ENCODE data around the gene LYPD6. TPM values are rescaled to one million over a fixed set of nuclear protein-coding genes. Genes with fewer than 3 reads are reported as not detected.

LYPD6 gene
- total and polyA plus RNA-seq, 2 donors (not counting 3 experiments of a cell fraction or from before 2014, with no cell fraction given), result 3.0 to 4.0 TPM

DNA sequence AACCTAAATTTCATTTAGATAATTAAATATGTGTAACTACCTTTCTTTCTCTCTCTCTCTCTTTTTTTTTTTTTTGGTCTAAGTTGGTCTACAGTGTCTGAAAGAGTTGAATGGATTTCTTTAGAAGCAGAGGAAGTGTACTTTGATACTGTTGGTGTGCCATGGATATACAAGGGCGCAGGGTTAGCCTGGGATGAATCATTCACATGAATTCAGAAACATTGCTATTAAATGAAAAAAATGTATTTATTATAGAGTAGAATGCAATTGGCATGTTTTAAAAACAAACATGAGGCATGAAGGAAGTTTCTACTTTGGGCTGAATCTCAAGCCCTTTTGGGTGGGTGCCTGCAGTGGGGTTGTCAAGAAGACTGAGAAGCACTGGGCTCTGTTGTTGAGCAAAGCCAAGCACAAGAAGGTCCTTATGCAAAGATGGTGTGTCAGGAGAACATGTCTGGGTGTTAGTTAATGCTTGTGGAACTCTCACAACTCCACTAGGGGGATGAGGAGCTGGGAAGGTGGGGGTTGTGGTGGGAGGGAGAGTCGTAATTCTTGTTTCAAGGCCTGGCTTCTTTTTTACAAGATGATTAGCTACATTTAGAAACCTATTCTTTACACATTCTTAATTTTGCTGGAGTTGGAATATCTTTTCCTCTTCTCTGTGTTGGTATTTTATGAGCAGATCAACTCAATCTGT is 57.9 kb downstream of the LYPD6 start:
- intact Hi-C loops (cut with micrococcal nuclease) (no loop called here), dilution Hi-C loops (cut with MboI; ENCODE audit: extremely low pct_ligation_motif_present, low sequenced_read_pairs) (no loop called here)
- H3K27ac ChIP-seq (ENCODE audit: insufficient read depth, low read depth, low read length), result no peak overlapping the region
- no peak overlapping the region for H3K4me2 ChIP-seq (ENCODE audit: insufficient read depth, low read length)
- CTCF ChIA-PET, result interaction anchor here (0.7 kb wide), 1 partner anchor 12 kb away, joined by 3 read pairs; no protein-coding TSS in a partner anchor
- H3K27me3 ChIP-seq (ENCODE audit: control insufficient read depth in 2 of 2, insufficient read depth in 2 of 2, low read length in 2 of 2), result no peaks in the 10 kb centered on the region
- H2AFZ ChIP-seq (ENCODE audit: low read depth, low read length), result no peak overlapping the region
- no peaks in the 10 kb centered on the region for H3K4me1 ChIP-seq (ENCODE audit: control insufficient read depth, extremely low read depth, insufficient read depth, low read length)
- H3K9ac ChIP-seq (replicated peaks; ENCODE audit: extremely low read depth, insufficient read depth, low read length), result no peak overlapping the region
- no peak overlapping the region for H3K4me3 ChIP-seq (replicated peaks in 1 of 3; ENCODE audit: insufficient read depth in 1 of 3, low read depth in 1 of 3, low read length in 3 of 3)
- H3K9me1 ChIP-seq (replicated peaks; ENCODE audit: control insufficient read depth, extremely low read depth, insufficient read depth, low read length), result no peaks in the 10 kb centered on the region
- DNase-seq (ENCODE audit: low read depth, low spot score) (no peak), FAIRE-seq (no peak)
- no TSS peak for BruUV-seq (replicated peaks)
- POLR2A ChIA-PET, result no interaction called here
- no peaks in the 10 kb centered on the region for H3K36me3 ChIP-seq (ENCODE audit: control insufficient read depth in 2 of 2, extremely low read depth in 1 of 2, insufficient read depth in 2 of 2, low read length in 2 of 2)
- H3K79me2 ChIP-seq (ENCODE audit: control insufficient read depth, insufficient read depth, low read length), result no peaks in the 10 kb centered on the region
- no peaks in the 10 kb centered on the region for H4K20me1 ChIP-seq (replicated peaks; ENCODE audit: control insufficient read depth, extremely low read depth, insufficient read depth, low read length)
- TF ChIP-seq, protein P1, sequence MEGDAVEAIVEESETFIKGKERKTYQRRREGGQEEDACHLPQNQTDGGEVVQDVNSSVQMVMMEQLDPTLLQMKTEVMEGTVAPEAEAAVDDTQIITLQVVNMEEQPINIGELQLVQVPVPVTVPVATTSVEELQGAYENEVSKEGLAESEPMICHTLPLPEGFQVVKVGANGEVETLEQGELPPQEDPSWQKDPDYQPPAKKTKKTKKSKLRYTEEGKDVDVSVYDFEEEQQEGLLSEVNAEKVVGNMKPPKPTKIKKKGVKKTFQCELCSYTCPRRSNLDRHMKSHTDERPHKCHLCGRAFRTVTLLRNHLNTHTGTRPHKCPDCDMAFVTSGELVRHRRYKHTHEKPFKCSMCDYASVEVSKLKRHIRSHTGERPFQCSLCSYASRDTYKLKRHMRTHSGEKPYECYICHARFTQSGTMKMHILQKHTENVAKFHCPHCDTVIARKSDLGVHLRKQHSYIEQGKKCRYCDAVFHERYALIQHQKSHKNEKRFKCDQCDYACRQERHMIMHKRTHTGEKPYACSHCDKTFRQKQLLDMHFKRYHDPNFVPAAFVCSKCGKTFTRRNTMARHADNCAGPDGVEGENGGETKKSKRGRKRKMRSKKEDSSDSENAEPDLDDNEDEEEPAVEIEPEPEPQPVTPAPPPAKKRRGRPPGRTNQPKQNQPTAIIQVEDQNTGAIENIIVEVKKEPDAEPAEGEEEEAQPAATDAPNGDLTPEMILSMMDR (IDR thresholded peaks at IDR 0.05; ENCODE audit: extremely low read depth in 1 of 2, insufficient read depth in 1 of 2, low read depth in 1 of 2, low read length in 2 of 2), result peak in 1 of 2 donors; percentile 5
- TF ChIP-seq POLR2AphosphoS5 (IDR thresholded peaks at IDR 0.05; ENCODE audit: insufficient read depth, low read depth, low read length), result no peak
- TF ChIP-seq GATA2 (IDR thresholded peaks at IDR 0.05; ENCODE audit: insufficient read depth, insufficient read length, low read depth, low read length), result no peak
- H3K9me3 ChIP-seq (replicated peaks; ENCODE audit: control insufficient read depth, insufficient read depth, low read length), result no peaks in the 10 kb centered on the region

DNA sequence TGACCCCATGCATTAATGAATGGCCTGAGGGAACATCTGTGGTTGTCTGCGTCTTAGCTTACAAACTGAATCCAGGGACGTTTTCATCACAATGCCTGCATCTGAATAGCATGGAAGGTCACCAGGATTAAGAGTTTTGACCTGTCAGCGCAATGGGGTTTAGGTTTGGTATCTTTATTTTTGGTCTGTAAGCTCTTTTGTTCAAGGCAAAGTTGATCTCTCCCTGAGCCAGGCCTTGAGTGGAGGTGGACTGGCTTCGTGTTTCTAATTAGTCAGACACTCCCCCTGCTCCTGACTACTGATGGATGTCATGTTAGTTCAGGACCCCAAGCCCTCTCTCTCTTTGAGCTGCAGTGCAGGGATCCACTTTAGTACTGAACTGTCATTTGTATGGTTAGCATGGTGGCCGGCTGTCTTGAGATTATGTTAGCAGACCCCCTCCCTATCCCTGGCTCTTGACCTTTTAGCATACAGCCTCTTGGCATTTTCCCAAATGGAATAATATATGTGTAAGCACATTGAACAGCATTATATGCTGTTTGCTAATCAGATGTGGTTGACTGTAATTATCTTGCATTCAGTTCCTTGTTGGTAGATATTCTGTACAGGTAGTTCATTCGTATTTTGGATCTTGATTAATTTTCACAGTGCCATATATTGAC is 59.2 kb downstream of the LYPD6 start:
- BruUV-seq (replicated peaks), result no TSS peak
- no peaks in the 10 kb centered on the region for H3K9me1 ChIP-seq (replicated peaks; ENCODE audit: control insufficient read depth, extremely low read depth, insufficient read depth, low read length)

More for the DNA sequence above, 59.2 kb downstream of the LYPD6 start:
- ChIA-PET POLR2A (no interaction called here), CTCF (no interaction called here)
- dilution Hi-C loops (cut with MboI; ENCODE audit: extremely low pct_ligation_motif_present, low sequenced_read_pairs) (no loop called here), intact Hi-C loops (cut with micrococcal nuclease) (no loop called here)
- Histone ChIP-seq H4K20me1 (replicated peaks; ENCODE audit: control insufficient read depth, extremely low read depth, insufficient read depth, low read length) (no peaks in the 10 kb centered on the region), H3K9ac (replicated peaks; ENCODE audit: extremely low read depth, insufficient read depth, low read length) (no peak overlapping the region), H3K4me2 (ENCODE audit: insufficient read depth, low read length) (no peak overlapping the region), H3K79me2 (ENCODE audit: control insufficient read depth, insufficient read depth, low read length) (no peaks in the 10 kb centered on the region), H3K4me1 (ENCODE audit: control insufficient read depth, extremely low read depth, insufficient read depth, low read length) (peaks cover under 1% of the 10 kb centered on the region), H3K27ac (ENCODE audit: insufficient read depth, low read depth, low read length) (no peak overlapping the region), H3K9me3 (replicated peaks; ENCODE audit: control insufficient read depth, insufficient read depth, low read length) (no peaks in the 10 kb centered on the region), H3K27me3 (ENCODE audit: control insufficient read depth in 2 of 2, insufficient read depth in 2 of 2, low read length in 2 of 2) (no peaks in the 10 kb centered on the region), H3K4me3 (replicated peaks in 1 of 3; ENCODE audit: insufficient read depth in 1 of 3, low read depth in 1 of 3, low read length in 3 of 3) (no peak overlapping the region), H2AFZ (ENCODE audit: low read depth, low read length) (no peak overlapping the region), H3K36me3 (ENCODE audit: control insufficient read depth in 2 of 2, extremely low read depth in 1 of 2, insufficient read depth in 2 of 2, low read length in 2 of 2) (no peaks in the 10 kb centered on the region)
- TF ChIP-seq FOS (IDR thresholded peaks at IDR 0.05; ENCODE audit: borderline replicate concordance, insufficient read depth, low read length), result no peak
- TF ChIP-seq EZH2 (IDR thresholded peaks at IDR 0.05; ENCODE audit: borderline replicate concordance, low read depth, low read length, severe bottlenecking), result no peak
- TF ChIP-seq, protein P2, sequence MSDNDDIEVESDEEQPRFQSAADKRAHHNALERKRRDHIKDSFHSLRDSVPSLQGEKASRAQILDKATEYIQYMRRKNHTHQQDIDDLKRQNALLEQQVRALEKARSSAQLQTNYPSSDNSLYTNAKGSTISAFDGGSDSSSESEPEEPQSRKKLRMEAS (IDR thresholded peaks at IDR 0.05; ENCODE audit: insufficient read depth, insufficient read length), result no peak
- no peak for TF ChIP-seq POLR2AphosphoS5 (IDR thresholded peaks at IDR 0.05; ENCODE audit: insufficient read depth, low read depth, low read length)
- no peak for TF ChIP-seq JUN (IDR thresholded peaks at IDR 0.05; ENCODE audit: borderline replicate concordance, insufficient read depth, insufficient read length, low read depth)
- DNase-seq (ENCODE audit: low read depth, low spot score) (no peak), FAIRE-seq (no peak)

All from endothelial cell of umbilical vein (primary cell).